Measurements from ENCODE around the gene RPUSD1. TPM values are rescaled to one million over a fixed set of nuclear protein-coding genes. Genes with fewer than 3 reads are reported as not detected.

The RPUSD1 gene
- total RNA-seq, 3 donors from 2014 or later (not counting 1 experiment from before 2014, with no cell fraction given), result 20.8 to 31.7 (median 29.6) TPM

DNA sequence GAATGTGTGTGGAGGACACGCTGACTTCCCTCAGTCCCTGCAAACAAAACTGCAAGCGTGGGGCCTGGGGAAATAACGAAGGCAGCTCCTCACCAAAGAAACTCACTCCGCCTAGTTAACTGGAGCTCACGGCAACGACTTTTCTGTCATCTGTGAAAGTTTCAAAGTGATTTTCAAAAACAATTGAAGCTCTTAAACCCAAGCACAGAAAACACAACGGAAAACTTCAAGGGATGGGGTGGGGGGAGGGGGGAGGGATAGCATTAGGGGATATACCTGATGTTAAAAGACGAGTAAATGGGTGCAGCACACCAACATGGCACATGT lies 15.5 kb upstream of the RPUSD1 start:
- H3K27ac Mint-ChIP-seq, result no peak overlapping the region
- H3K4me1 Mint-ChIP-seq, result peaks cover 11% of the 10 kb centered on the region in 2 donors
- Histone ChIP-seq H3K27me3 (ENCODE audit: control insufficient read depth, insufficient read depth, low read length) (peaks cover 13% of the 10 kb centered on the region), H3K36me3 (ENCODE audit: control insufficient read depth, insufficient read depth, low read length) (no peaks in the 10 kb centered on the region), H3K27ac (ENCODE audit: low read length) (no peak overlapping the region), H3K4me1 (ENCODE audit: control insufficient read depth, insufficient read depth, low read length) (peaks cover 20% of the 10 kb centered on the region), H3K4me3 (ENCODE audit: low read length) (no peak overlapping the region), H3K9me3 (ENCODE audit: control insufficient read depth, insufficient read depth, low read length) (no peaks in the 10 kb centered on the region)
- WGBS (ENCODE audit: insufficient coverage), result 76% methylated on average over 6 of the region's 8 CpGs
- ATAC-seq (no peak), DNase-seq (no peak)
- intact Hi-C loops (cut with micrococcal nuclease), result no loop called here
- H3K27me3 Mint-ChIP-seq (ENCODE audit: low read depth in 2 of 2), result no peaks in the 10 kb centered on the region
- TF ChIP-seq, protein P1, sequence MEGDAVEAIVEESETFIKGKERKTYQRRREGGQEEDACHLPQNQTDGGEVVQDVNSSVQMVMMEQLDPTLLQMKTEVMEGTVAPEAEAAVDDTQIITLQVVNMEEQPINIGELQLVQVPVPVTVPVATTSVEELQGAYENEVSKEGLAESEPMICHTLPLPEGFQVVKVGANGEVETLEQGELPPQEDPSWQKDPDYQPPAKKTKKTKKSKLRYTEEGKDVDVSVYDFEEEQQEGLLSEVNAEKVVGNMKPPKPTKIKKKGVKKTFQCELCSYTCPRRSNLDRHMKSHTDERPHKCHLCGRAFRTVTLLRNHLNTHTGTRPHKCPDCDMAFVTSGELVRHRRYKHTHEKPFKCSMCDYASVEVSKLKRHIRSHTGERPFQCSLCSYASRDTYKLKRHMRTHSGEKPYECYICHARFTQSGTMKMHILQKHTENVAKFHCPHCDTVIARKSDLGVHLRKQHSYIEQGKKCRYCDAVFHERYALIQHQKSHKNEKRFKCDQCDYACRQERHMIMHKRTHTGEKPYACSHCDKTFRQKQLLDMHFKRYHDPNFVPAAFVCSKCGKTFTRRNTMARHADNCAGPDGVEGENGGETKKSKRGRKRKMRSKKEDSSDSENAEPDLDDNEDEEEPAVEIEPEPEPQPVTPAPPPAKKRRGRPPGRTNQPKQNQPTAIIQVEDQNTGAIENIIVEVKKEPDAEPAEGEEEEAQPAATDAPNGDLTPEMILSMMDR (IDR thresholded peaks at IDR 0.05), result no peak
- H3K4me3 Mint-ChIP-seq, result no peak overlapping the region
- H3K9me3 Mint-ChIP-seq, result no peaks in the 10 kb centered on the region
- H3K36me3 Mint-ChIP-seq, result no peaks in the 10 kb centered on the region

DNA sequence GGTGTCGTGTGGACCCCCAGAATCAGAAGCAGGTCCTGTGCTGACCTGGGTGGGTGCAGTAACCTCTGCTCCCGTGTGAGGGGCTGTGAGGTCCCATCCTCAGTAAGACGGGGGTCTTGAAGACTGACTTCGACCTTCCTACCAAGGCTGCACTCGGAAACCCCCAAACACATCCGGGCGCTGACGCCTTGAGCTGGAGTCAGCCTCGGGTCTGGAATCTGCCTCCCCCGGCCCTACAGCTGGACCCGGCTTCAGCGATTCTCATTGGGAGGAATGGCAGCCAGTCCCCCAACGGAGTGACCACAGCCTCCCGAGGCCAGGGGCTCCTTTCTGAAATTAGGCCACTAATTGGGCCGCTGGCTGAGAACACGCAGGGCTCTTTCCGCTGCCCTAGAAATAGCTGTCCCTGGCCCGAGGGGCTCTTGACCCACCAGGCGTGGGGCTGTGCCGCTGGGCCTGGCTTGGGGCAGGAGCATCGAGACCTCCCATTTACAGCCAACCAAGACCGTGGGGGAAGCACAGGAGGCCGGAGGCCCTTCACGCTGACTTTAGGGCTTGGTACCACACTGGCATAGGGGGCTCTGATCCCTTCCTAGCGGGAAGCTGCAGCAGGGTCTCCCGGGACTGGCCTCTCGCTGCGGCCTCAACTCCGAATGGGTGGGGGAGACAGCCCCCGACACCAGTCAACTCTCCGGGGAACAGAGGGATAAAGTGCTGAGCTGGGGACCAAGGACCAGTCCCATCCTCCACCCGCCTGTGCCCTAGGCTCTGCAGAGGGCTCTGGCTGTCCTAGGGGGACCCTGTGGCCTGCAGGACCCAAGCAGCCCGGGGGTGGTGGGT lies 15.0 kb upstream of the RPUSD1 start:
- H3K27me3 ChIP-seq (ENCODE audit: control insufficient read depth, insufficient read depth, low read length), result peaks cover 13% of the 10 kb centered on the region
- no peak overlapping the region for H3K4me3 ChIP-seq (ENCODE audit: low read length)
- DNase-seq (no peak), ATAC-seq (no peak)
- no peak overlapping the region for H3K4me3 Mint-ChIP-seq
- intact Hi-C loops (cut with micrococcal nuclease), result no loop called here
- TF ChIP-seq, protein P1 (IDR thresholded peaks at IDR 0.05), result no peak
- H3K27ac ChIP-seq (ENCODE audit: low read length), result no peak overlapping the region
- no peaks in the 10 kb centered on the region for H3K9me3 ChIP-seq (ENCODE audit: control insufficient read depth, insufficient read depth, low read length)
- H3K27me3 Mint-ChIP-seq (ENCODE audit: low read depth in 2 of 2), result no peaks in the 10 kb centered on the region
- H3K27ac Mint-ChIP-seq, result no peak overlapping the region
- H3K9me3 Mint-ChIP-seq, result no peaks in the 10 kb centered on the region
- H3K36me3 Mint-ChIP-seq, result no peaks in the 10 kb centered on the region
- peaks cover 6% of the 10 kb centered on the region in 2 donors for H3K4me1 Mint-ChIP-seq
- no peaks in the 10 kb centered on the region for H3K36me3 ChIP-seq (ENCODE audit: control insufficient read depth, insufficient read depth, low read length)
- 86% methylated on average over 33 of the region's 33 CpGs for WGBS (ENCODE audit: insufficient coverage)
- H3K4me1 ChIP-seq (ENCODE audit: control insufficient read depth, insufficient read depth, low read length), result peaks cover 15% of the 10 kb centered on the region

DNA sequence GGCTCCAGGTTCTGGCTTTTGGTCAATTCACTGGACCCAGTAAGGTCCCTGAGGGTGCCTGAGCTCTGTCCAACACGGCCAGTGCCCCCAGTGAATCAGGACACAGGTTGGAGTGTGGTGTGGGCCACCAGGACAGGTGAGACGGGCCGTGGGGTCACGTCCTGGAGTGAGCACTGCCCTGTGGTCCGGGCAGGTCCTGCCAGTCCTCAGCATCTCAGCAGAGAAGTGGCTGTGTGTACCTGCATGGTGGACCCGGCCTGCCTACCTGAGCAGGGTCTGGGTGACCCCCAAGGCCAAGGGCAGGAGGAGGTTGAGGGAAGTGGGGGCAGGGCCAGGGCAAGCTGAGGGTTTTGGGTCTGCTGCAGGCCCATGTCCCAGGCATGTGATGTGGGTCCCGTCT lies 14.3 kb upstream of the RPUSD1 start:
- peaks cover 0 to 3% of the 10 kb centered on the region in 2 donors for H3K27me3 Mint-ChIP-seq (ENCODE audit: low read depth in 2 of 2)
- 72% methylated on average over 7 of the region's 7 CpGs for WGBS (ENCODE audit: insufficient coverage)

More for the DNA sequence above, 14.3 kb upstream of the RPUSD1 start:
- H3K4me1 Mint-ChIP-seq, result no peaks in the 10 kb centered on the region
- H3K36me3 Mint-ChIP-seq, result no peaks in the 10 kb centered on the region
- H3K4me3 Mint-ChIP-seq, result no peak overlapping the region
- H3K27ac Mint-ChIP-seq, result no peak overlapping the region
- Histone ChIP-seq H3K9me3 (ENCODE audit: control insufficient read depth, insufficient read depth, low read length) (no peaks in the 10 kb centered on the region), H3K27me3 (ENCODE audit: control insufficient read depth, insufficient read depth, low read length) (peaks cover 13% of the 10 kb centered on the region), H3K4me1 (ENCODE audit: control insufficient read depth, insufficient read depth, low read length) (peaks cover 10% of the 10 kb centered on the region), H3K4me3 (ENCODE audit: low read length) (no peak overlapping the region), H3K36me3 (ENCODE audit: control insufficient read depth, insufficient read depth, low read length) (no peaks in the 10 kb centered on the region), H3K27ac (ENCODE audit: low read length) (no peak overlapping the region)
- intact Hi-C loops (cut with micrococcal nuclease), result no loop called here
- TF ChIP-seq, protein P1 (IDR thresholded peaks at IDR 0.05), result no peak
- no peaks in the 10 kb centered on the region for H3K9me3 Mint-ChIP-seq
- DNase-seq (no peak), ATAC-seq (no peak)
